NAMALWA (cell line): ENCODE results near the gene PPP1R36.
"Not testable (repeated sequence)": the region's sequence is repeated elsewhere in the genome, so short reads cannot be mapped to it uniquely, and the experiment has no call there.

Source experiments
- DNase-seq: peaks from one replicate; pipeline ENCODE4 v3.0.0-alpha.2; 2015; ENCODE audit warnings: low spot score

Gene PPP1R36

DNA sequence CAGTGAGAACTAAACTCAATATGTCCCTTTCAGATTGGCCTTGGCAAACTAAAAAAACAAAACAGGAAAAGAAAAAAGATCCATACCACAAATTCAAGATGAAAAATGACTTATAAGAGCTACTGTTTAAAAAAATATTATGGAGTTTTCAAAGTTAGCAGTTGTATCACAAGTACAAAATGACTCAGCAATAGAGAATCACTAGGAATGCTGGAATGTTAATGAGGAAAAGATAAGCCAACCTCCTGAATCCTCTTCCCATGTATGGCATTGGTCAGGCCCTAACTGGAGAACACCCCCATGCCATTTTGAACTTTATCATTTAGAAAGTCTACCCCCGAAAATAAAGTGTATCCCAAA is 62.2 kb downstream of the PPP1R36 start:
- no peak for DNase-seq

DNA sequence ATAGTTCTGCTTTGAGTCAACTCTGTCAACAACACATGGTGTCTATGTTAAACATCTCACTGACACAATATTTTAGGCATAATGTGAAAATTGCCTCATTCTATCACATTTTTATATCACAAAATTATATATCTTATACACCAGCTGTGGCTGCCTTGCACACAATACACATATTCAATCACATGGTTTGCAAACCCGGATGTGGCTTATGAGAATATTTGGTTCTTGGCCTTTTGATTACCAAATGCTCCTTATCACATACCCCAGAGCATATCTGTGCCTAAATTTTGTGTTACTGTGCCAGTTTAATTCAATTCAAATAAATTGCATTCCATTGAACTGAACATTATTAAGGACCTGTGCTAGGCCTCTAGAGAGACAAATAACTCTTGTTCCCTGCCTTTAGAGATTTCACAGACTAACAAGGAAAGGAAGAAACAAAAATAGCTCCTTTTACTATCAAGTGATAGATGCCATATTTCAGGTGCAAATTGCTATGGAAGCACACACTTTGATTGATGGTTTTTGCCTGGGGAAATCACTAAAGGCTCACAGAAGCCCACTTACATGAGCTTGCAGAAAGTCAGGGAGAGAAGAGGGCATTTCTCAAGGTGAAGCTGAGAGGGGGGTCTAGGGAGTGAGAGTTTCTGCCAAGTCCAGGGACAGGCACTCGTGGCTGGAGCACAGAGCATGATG is 63.4 kb downstream of the PPP1R36 start:
- DNase-seq, result no peak

DNA sequence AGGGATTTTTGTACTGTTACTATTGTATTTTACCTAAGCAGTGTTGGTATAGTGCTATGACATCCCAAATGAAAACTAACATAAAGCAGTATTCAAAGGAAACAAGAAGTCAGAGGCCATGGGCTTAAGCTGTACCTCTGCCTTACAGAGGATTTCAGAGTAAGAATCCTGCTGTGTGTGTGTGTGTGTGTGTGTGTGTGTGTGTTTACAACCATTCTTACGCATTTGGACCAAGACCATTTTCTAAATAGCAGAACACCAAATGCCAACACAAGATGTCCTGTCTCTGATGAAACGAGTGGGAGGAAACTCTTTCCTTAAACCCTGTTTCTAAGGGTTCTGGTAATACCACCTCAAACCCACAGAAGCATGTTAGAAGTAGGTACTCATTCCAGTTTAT is 64.4 kb downstream of the PPP1R36 start:
- DNase-seq, result no peak

DNA sequence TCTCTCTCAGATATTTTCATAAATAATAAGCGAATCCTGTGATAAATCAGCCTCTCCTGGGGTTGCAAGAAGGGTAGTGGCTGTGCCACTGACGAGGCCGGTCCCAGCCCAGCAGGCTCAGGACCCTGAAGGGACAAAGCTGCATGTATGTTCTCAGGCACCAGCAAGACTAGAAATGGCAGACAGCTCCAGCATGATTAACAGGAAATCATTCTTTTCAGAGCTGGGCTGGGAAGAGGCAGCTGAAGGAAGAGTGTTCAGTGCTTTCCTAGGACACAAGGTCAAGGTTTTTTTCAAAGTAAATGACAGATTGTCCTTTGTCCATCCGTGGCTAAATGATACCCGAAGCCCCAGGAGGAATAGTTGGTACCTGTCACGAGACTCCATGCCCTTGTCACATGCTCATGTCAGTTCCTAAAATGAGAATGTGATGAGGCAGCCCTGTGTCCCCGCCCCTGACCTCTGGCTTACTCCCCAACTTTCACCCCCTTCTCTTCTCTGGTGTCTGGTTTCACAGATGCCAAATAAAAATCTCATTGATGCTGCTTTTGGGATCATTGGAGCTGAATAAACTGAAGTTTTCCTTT is 65.1 kb downstream of the PPP1R36 start:
- DNase-seq, result no peak

DNA sequence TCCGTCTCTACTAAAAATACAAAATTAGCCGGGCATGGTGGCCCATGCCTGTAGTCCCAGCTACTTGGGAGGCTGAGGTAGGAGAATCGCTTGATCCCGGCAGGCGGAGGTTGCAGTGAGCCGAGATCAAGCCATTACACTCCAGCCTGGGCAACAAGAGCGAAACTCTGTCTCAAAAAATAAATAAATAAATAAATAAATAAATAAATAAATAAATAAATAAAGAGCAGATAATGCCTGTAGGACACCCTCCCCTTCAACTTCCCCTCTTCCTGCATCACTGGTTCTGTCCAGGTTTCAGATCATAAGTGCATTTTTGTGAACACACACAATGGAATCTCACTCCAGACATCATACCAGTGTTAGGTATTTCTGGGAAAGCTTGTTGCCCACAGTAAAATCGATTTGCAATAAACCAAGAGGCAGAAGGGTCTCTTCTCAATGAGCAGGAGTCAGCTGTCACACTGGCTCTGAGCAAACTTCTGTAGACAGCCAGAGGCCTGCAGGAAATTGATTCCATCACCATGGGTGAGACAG is 68.2 kb downstream of the PPP1R36 start:
- not testable (repeated sequence) for DNase-seq

DNA sequence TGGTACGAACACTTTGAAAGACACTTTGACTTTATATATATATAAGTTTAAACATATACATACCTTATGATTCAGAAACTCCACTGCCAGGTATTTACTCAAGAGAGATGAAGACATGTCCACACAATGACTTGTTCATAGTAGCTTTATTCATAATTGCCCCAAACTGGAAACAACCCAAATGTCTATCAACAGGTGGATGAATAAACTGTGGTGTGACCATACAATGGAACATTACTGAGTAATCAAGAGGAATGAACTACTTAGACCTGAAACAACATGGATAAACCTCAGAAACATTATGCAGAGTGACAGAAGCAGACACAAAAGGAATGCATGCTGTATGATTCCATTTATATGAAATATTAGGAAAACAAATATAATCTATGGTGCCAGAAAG is 71.1 kb downstream of the PPP1R36 start:
- DNase-seq, result no peak

DNA sequence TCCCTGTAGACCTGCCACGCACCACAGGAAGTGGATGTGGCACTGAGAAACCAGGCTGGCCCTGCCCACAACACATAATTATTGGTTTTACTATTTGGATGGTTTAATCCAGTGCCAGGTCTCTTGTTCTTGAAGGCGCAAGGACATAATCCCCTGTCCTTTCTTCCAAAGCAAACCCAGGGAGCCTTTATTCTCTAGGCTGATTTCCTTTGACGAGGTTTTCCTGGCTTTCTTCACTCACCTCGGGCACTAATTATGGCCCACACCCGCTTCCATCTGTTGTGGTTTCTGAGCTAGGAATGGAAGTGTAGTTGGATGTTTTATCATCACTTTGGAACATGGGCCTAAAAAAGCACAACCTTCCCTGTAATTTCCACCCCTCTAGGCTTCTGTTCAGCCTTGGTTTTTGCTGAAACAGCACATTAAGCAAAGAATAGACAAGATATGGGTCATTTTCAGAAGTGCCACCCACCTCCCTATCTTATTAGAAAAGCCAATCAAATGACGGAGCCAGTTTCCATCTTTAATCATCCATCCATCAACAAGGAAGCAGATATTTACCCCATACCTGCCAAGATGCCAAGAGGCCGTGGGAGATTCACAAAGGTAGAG is 73.9 kb downstream of the PPP1R36 start:
- DNase-seq, result no peak

DNA sequence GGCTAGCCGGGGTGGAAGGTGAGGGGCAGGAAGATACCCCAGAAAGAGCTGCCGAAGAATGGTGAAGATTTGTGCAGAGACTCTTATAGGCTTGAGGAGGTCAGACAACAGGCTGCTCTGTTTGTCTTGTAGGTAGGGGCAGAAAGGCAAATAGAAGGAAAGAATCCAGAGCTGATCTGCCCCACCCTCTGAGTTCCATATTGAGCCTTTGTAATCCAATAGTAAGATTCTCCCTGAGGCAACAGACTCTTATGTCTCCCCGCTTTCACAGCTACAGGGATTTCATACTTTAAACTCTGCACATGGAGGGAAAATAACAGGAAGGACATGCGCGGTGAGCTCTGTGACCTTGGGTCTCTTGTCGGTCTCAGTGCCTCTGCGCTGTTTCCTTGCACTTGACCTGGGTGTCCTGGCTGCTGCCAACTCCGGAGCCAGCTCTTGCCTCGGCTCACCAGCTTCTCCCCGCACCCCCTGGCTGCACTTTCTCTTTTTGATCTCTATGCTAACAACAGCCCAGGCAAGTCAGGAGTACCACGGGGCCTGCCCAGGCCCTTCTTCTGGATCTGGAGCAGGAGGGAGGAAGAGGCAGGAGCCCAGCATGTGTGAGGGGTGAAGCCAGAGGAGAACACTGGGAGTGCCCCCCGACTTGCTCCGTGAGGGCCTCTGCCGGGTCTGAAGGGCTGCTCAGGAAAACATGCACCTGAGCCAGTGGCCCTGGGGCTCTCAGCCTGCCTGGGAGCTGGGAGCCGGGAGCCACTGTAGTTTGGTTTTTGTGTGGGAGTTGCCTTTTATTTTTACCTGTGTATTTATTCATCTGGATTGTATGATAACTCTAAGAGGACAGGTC is 75.8 kb downstream of the PPP1R36 start:
- DNase-seq, result no peak

DNA sequence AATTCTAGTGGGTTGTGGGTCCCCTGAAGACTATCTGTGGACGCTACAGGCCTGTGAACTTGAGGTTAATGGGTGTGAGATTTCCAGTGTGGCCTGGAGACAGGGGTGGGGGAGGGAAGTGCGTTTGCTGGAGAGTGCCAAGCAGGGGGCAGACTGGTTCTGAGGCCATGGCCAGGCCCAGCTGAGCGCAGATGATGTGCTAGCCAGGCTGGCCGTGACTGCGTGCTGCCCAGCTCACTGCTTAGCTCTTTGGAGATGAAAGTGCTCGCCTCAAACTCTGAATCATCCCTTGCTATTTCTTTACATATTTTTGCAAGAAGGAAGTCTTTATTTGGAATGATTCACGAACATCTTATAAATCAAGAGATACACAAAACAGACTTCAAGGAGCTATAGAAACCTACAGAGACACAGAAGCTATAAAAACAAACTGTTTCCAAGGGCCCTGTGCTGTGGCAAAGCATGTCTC is 79.2 kb downstream of the PPP1R36 start:
- no peak for DNase-seq

DNA sequence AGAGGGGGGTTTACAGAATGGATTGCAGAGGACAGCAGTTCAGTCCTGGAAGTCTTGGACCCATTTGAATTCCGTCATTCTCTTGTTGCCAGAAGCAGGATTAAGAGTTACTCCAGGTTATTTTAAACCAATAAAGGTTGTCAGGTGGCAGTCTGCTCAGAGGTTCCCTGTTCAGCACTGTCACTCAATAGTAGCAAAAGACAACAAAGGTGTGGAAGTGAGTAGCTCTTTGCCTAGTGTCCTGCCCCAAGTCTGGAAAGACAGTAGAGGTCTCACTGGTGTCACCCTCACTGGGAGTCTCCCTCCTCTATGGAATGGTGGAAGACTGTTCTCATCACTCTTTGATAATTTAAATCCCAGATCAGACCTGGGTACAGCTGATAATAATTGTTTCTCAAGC is 81.0 kb downstream of the PPP1R36 start:
- DNase-seq, result no peak

DNA sequence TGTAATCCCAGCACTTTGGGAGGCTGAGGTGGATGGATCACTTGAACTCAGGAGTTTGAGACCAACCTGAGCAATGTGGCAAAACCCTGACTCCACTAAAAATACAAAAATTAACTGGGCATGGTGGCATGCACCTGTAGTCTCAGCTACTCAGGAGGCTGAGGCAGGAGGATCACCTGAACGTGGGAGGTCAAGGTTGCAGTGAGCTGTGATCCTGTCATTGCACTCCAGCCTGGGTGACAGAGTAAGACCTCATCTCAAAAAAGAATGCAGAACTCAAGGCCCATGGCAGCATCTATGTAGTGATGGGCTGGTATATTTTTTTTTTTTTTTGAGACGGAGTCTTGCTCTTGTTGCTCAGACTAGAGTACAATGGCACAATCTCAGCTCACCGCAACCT is 81.5 kb downstream of the PPP1R36 start:
- DNase-seq, result not testable (repeated sequence)

DNA sequence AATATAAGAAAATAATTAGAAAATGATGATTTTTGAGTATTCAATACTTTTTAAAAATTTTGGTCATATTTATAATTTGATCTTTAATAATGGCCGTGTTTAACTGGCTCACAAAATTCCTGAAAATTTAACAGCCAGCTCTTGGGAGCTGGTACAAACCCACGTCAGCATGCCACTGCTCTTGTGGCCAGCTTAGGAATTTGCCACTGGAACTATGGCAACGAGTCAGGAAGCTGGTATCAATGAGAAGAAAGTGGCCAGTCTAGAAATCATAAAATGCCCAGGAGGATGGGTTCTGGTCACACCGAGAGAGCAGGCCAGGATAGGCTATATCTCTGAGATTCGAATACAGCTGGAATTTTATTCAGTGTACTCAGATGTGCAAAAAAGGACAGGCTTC is 82.3 kb downstream of the PPP1R36 start:
- DNase-seq, result no peak

DNA sequence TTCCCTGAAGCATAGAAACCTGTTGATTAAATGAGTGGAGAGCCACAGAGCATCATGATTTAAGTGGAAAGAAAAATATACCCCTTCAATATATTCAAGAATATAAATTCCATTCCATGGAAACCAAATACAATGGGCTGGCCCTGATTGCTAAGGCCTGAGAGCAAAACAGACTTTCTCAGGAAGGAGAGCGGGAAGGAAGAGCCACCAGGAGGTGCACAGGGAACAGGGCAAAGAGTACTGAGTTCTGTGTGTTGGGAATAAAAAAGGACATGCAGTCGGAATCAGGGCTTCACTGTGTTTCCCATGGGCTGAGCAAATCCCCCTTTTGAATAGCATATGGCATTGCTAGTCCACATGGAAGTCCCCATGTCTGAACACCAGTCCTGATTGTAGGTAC is 84.8 kb downstream of the PPP1R36 start:
- DNase-seq, result no peak

DNA sequence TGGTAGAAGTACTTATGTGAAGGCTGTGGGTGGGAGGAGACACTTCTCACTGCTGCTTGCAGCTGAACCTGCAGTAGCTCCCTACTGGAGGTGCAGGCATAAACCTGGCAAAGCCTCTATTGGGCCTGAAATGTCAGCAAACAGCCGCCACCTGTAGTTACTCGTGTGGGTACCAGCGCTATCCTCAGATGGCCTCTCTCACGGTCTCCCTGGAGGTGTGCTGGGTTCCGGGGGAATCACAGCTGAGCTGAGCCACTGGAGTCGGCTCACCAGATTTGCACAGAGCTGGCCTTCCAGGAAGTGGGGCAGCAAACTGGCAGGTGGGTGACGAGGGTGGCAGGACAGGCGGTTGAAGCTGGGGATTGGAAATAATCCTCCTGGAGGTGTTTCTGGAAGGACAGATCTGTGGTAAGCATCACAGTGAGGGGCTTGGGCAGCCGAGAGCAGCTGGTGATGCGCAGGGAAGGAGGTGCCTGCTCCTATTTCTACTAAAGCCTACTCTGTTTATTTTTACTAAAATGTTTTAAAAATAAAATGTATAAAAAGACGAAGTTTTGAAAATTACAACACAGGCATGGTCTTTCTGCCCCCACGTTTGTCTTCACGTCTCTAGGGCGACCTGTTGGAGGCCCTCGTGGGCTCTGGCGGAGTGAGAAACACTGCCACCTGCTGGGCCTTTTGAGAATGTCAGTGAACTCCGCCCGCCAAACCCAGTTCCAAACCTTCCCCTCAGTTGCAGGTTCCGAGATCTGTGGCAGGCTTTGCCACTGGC is 86.6 kb downstream of the PPP1R36 start:
- peak; percentile 69 for DNase-seq

DNA sequence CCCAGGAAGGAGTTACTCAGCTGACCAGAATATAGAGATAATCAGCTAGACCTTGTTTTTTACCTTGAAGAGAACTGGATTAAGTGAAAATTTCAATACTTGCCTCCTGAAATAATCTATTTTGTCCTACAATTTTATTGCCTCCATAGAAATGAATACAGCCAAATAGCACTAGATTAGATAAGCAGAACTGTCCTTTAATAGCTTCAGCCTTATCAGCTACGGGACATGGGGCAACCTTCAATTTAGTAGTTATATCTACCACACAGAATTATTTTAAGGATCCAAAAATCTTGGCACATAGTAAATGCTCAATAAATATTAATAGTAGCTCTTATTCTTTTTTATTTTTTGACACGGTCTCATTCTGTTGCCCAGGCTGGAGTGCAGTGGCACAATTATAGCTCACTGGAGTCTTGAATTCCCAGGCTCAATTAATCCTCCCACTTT is 87.2 kb downstream of the PPP1R36 start:
- DNase-seq, result no peak

DNA sequence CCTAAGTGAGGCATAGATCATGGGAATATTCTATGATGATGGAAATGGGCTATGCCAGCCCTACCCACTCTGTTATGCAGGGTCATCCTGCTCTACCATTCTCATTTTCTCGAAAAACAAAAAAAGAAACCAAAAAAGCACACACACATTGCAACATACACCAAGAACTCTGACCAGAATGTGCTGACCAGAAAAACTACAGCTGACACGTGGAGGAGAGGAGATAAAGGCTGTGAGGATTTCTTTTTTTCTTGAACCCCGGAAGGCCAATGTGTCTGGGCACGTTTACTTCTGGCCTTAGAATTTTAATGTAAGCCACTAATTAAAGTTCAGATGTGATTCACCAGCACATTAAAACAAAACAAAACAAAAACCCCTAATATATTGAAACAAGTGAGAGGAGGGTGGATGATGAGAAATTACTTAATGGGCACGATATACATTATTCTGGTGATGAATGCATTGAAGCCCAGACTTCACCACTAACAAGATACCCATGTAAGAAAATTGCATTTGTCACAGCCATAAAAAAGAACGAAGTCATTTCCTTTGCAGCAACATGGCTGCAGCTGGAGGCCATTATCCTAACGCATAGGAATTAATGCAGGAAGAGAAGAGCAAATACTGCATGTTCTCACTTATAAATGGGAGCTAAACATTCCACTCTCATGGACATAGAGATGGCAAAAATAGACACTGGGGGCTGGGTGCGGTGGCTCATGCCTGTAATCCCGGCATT is 88.1 kb downstream of the PPP1R36 start:
- DNase-seq, result no peak

DNA sequence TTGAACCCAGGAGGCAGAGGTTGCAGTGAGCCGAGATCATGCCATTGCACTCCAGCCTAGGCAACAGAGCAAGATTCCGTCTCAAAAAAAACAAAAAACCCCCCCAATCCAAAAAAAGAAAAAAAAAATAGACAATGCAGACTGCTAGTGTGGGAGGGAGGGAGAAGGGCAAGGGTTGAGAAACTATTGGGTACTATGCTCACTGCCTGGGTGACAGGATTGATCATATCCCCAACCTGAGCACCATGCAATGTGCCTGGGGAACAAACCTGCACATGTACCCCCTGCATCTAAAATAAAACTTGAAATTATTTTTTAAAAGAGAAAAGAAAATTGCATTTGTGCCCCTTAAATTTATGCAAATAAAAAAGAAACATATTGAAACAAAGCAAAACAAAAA is 88.9 kb downstream of the PPP1R36 start:
- no peak for DNase-seq
